Fibroblast of lung (primary cell): Measurements from ENCODE around the gene DPP6. TPM values are rescaled to one million over a fixed set of nuclear protein-coding genes. Genes with fewer than 3 reads are reported as not detected.

ENCODE experiments used
- DNase-seq, 2 donors: peaks; one replicate each; pipeline versions ENCODE4 v3.0.0 to v3.0.0-alpha.2; 2010; ENCODE audit warnings: low read depth in 2 of 2
- H2AFZ ChIP-seq: 2 replicates; pipeline ENCODE4 v1.5.1; 2012; ENCODE audit warnings: low read length, control low read depth, inconsistent platforms
- H3K27ac ChIP-seq: 2 replicates; pipeline ENCODE4 v1.5.1; 2011; ENCODE audit warnings: low read length, control low read depth; ENCODE audit not compliant: insufficient read depth
- H3K27me3 ChIP-seq: 2 replicates; pipeline ENCODE4 v1.5.1; 2011; ENCODE audit warnings: mild to moderate bottlenecking, low read length; ENCODE audit not compliant: control insufficient read depth, insufficient read depth
- H3K36me3 ChIP-seq: 2 replicates; pipeline ENCODE4 v1.5.1; 2011; ENCODE audit warnings: low read length; ENCODE audit not compliant: control insufficient read depth, insufficient read depth
- H3K4me1 ChIP-seq: 2 replicates; pipeline ENCODE4 v1.5.1; 2011; ENCODE audit warnings: low read length; ENCODE audit not compliant: control insufficient read depth, insufficient read depth; ENCODE audit errors: extremely low read depth
- H3K4me2 ChIP-seq: 2 replicates; pipeline ENCODE4 v1.5.1; 2011; ENCODE audit warnings: low read length, control low read depth; ENCODE audit not compliant: insufficient read depth; ENCODE audit errors: extremely low read depth
- H3K4me3 ChIP-seq, 4 experiments: fragments of 200-600 bp in 1 of 4; sonication (generic) in 1 of 4; replicated peaks in 1 of 4; 2 replicates each; pipeline ENCODE4 v1.5.1; 2011 to 2016; ENCODE audit warnings: low read length in 4 of 4, low read depth in 3 of 4, mild to moderate bottlenecking in 3 of 4, control low read depth in 2 of 4, inconsistent platforms in 1 of 4, mixed read lengths in 1 of 4; ENCODE audit not compliant: insufficient read depth in 1 of 4; ENCODE audit errors: control extremely low read depth in 1 of 4
- H3K79me2 ChIP-seq: 2 replicates; pipeline ENCODE4 v1.5.1; 2012; ENCODE audit warnings: mild to moderate bottlenecking, low read length, inconsistent platforms; ENCODE audit not compliant: control insufficient read depth, insufficient read depth
- H3K9ac ChIP-seq: 2 replicates; pipeline ENCODE4 v1.5.1; 2011; ENCODE audit warnings: mild to moderate bottlenecking, low read length, control low read depth; ENCODE audit not compliant: insufficient read depth
- H3K9me3 ChIP-seq: 2 replicates; pipeline ENCODE4 v1.5.1; 2012; ENCODE audit warnings: low read depth, low read length; ENCODE audit not compliant: control insufficient read depth, insufficient read depth
- H4K20me1 ChIP-seq: 2 replicates; pipeline ENCODE4 v1.5.1; 2011; ENCODE audit warnings: low read length; ENCODE audit not compliant: control insufficient read depth, insufficient read depth; ENCODE audit errors: extremely low read depth
- EZH2 ChIP-seq: IDR thresholded peaks from 2 replicates; pipeline ENCODE4 v1.5.1; 2012; ENCODE audit warnings: low read length, control low read depth, mild to moderate bottlenecking; ENCODE audit errors: missing control alignments
- polyA plus RNA-seq, 2 donors: library from polyadenylated mRNA; depleted of rRNA in 1 of 2; stranded (reverse) in 1 of 2; unstranded in 1 of 2; fragments of >200 nt; gene quantifications; 2 replicates each; pipeline ENCODE4 v1.2.1, GENCODE V29; 2011 to 2012; ENCODE audit warnings: missing spikeins in 1 of 2
- total RNA-seq: library from RNA; depleted of rRNA; stranded (reverse); fragments of >200 nt; gene quantifications from 2 replicates; pipeline ENCODE4 v1.2.1, GENCODE V29; 2014
- TF ChIP-seq, protein P1 (sequence below), 2 donors: IDR thresholded peaks in 1 of 2; conservative IDR thresholded peaks in 1 of 2; 1 replicate in 1 of 2; 2 replicates in 1 of 2; pipeline ENCODE4 v1.5.1; 2011 to 2012; ENCODE audit warnings: low read length in 2 of 2, control low read depth in 1 of 2, inconsistent platforms in 1 of 2, low read depth in 1 of 2, mild to moderate bottlenecking in 1 of 2

DPP6 gene
- total and polyA plus RNA-seq, 2 donors (not counting 1 experiment from before 2014, with no cell fraction given) = not detected

DNA sequence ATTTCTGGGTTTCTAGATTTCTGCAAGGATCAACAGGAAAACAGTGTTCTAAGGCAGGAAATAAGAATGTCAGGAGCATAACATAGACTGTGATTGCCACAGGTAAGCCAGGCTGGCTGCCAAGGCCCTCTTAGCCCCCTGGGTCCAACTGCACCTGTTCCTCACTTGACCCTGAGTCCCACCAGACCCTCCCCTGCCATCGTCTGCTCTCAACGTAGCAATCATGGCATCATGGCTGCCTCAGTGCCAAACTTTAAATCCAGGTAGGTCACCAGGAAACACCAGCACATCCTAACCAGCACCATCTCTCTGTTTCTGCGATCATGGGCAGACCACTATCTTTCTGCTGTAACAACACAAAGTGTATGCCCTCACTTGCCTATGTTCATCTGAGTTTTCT lies 683.6 kb downstream of the DPP6 start:
- TF ChIP-seq, protein P1, sequence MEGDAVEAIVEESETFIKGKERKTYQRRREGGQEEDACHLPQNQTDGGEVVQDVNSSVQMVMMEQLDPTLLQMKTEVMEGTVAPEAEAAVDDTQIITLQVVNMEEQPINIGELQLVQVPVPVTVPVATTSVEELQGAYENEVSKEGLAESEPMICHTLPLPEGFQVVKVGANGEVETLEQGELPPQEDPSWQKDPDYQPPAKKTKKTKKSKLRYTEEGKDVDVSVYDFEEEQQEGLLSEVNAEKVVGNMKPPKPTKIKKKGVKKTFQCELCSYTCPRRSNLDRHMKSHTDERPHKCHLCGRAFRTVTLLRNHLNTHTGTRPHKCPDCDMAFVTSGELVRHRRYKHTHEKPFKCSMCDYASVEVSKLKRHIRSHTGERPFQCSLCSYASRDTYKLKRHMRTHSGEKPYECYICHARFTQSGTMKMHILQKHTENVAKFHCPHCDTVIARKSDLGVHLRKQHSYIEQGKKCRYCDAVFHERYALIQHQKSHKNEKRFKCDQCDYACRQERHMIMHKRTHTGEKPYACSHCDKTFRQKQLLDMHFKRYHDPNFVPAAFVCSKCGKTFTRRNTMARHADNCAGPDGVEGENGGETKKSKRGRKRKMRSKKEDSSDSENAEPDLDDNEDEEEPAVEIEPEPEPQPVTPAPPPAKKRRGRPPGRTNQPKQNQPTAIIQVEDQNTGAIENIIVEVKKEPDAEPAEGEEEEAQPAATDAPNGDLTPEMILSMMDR (conservative IDR thresholded peaks at IDR 0.05 in 1 of 2, IDR thresholded peaks at IDR 0.05 in 1 of 2; ENCODE audit: low read depth in 1 of 2, low read length in 2 of 2) = no peak
- TF ChIP-seq EZH2 = no peak
- no peaks in the 10 kb centered on the region for H3K9me3 ChIP-seq
- no peaks in the 10 kb centered on the region for H3K27me3 ChIP-seq
- no peak overlapping the region for H3K9ac ChIP-seq
- no peaks in the 10 kb centered on the region for H3K79me2 ChIP-seq
- no peak overlapping the region for H2AFZ ChIP-seq
- DNase-seq = no peak
- no peaks in the 10 kb centered on the region for H3K36me3 ChIP-seq
- H4K20me1 ChIP-seq = no peaks in the 10 kb centered on the region
- no peak overlapping the region for H3K4me3 ChIP-seq
- no peak overlapping the region for H3K4me2 ChIP-seq
- H3K4me1 ChIP-seq = no peaks in the 10 kb centered on the region
- no peak overlapping the region for H3K27ac ChIP-seq

GRCh38 chr7:154736389-154736788 lies 684.2 kb downstream of the DPP6 start:
- DNase-seq = peak in 1 of 2 donors; percentile 30
- no peak overlapping the region for H3K9ac ChIP-seq
- H3K27ac ChIP-seq = no peak overlapping the region
- no peak overlapping the region for H3K4me3 ChIP-seq
- H3K79me2 ChIP-seq = no peaks in the 10 kb centered on the region
- no peaks in the 10 kb centered on the region for H3K36me3 ChIP-seq
- TF ChIP-seq, protein P1 (conservative IDR thresholded peaks at IDR 0.05 in 1 of 2, IDR thresholded peaks at IDR 0.05 in 1 of 2; ENCODE audit: low read depth in 1 of 2, low read length in 2 of 2) = no peak
- TF ChIP-seq EZH2 = no peak
- H3K9me3 ChIP-seq = no peaks in the 10 kb centered on the region
- no peaks in the 10 kb centered on the region for H3K27me3 ChIP-seq
- no peak overlapping the region for H3K4me2 ChIP-seq
- H2AFZ ChIP-seq = no peak overlapping the region
- H3K4me1 ChIP-seq = no peaks in the 10 kb centered on the region
- no peaks in the 10 kb centered on the region for H4K20me1 ChIP-seq

DNA sequence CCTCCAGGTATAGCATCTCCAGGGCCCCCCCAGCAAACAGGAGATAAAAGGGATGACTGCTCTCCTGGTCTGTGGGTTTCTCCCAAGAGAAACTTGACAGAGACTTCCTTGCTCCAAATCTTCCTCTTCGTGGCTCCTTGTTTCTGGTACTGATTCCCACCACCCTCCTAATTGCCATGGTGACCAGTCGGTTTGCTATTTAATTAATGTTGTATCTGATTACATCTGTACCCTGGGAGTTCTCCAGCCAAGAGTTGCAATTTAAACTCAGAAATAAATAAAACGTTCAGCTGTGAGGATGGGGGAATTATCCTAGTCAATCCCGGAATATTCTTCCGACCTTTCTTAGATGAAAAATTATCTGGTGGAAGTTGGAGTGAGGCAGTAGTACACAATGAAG lies 686.0 kb downstream of the DPP6 start:
- Histone ChIP-seq H2AFZ (no peak overlapping the region), H3K9ac (no peak overlapping the region), H3K4me2 (no peak overlapping the region), H3K79me2 (no peaks in the 10 kb centered on the region), H4K20me1 (no peaks in the 10 kb centered on the region), H3K9me3 (no peaks in the 10 kb centered on the region), H3K36me3 (no peaks in the 10 kb centered on the region), H3K27me3 (no peaks in the 10 kb centered on the region), H3K4me1 (no peaks in the 10 kb centered on the region), H3K4me3 (no peak overlapping the region), H3K27ac (no peak overlapping the region)
- DNase-seq = no peak
- TF ChIP-seq, protein P1 (conservative IDR thresholded peaks at IDR 0.05 in 1 of 2, IDR thresholded peaks at IDR 0.05 in 1 of 2; ENCODE audit: low read depth in 1 of 2, low read length in 2 of 2) = no peak
- no peak for TF ChIP-seq EZH2
